ENCODE results near the gene AFAP1L1. TPM values are rescaled to one million over a fixed set of nuclear protein-coding genes. Genes with fewer than 3 reads are reported as not detected.

Gene AFAP1L1
- total RNA-seq, 1 donor from 2014 or later = 24.7 TPM

DNA sequence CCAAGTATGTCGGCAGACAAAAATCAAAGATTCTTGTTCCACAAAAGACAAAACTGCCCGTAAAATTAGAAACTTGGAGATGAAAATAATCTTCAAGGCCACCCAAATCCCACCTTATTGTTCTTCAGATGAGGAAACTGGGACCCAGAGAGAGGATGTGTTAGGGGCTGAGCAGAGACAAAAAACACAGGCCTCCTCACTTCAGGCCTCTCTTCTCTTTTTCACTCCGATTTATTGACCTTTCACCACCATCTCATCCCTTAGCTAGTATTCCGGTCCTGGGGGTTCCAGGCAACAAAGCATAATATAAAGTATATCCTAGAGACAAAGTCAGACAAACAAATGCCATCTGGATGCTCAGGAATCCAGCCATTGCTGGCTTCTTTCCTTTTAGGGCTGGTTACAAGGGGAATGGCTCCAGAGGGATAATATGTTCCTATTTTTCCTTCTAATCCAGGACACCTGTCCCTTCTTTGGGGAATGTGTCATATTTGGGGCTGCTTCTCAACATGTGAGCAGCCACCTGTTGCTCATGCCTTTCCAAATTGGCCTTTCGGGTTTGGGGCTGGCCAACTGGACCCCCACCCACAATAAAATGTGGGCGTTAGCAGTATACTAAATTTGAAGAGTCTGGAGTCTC, 42.2 kb upstream of the AFAP1L1 start:
- DNase-seq (ENCODE audit: low spot score in 2 of 2) = no peak
- H3K27me3 ChIP-seq = no peaks in the 10 kb centered on the region
- intact Hi-C loops (cut with DNase I) = loop anchor here (1.0 to 5.0 kb wide), 2 partner anchors 88 to 497 kb away; partner anchors contain the start of gene ABLIM3
- H3K4me1 ChIP-seq = peaks cover 8 to 14% of the 10 kb centered on the region in 2 donors
- TF ChIP-seq, protein P1, sequence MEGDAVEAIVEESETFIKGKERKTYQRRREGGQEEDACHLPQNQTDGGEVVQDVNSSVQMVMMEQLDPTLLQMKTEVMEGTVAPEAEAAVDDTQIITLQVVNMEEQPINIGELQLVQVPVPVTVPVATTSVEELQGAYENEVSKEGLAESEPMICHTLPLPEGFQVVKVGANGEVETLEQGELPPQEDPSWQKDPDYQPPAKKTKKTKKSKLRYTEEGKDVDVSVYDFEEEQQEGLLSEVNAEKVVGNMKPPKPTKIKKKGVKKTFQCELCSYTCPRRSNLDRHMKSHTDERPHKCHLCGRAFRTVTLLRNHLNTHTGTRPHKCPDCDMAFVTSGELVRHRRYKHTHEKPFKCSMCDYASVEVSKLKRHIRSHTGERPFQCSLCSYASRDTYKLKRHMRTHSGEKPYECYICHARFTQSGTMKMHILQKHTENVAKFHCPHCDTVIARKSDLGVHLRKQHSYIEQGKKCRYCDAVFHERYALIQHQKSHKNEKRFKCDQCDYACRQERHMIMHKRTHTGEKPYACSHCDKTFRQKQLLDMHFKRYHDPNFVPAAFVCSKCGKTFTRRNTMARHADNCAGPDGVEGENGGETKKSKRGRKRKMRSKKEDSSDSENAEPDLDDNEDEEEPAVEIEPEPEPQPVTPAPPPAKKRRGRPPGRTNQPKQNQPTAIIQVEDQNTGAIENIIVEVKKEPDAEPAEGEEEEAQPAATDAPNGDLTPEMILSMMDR (IDR thresholded peaks at IDR 0.05) = no peak
- H3K9me3 ChIP-seq = no peaks in the 10 kb centered on the region
- no peak overlapping the region for H3K4me3 ChIP-seq
- H3K27ac ChIP-seq = no peak overlapping the region
- peaks cover 10% of the 10 kb centered on the region in 2 donors for H3K36me3 ChIP-seq

DNA sequence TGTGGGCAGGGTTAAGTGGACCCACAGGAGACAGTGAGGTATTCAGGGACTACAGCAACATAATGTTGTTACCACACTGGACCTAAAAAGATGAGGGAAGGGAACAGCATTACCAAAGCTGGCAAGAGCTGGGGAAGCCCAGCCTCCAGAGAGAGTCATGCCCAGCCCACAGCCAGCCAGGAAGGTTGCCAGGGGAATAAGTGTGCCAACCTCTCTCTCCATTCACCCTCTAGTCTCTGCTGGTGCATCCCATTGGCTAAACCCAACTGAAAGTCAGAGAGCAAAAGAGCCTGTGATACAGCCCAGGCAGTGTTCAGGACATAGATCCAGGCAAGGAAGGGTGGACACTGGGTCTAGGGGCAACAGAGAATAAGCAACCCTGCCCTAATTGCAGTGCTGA, 35.8 kb upstream of the AFAP1L1 start:
- TF ChIP-seq, protein P1 (IDR thresholded peaks at IDR 0.05) = no peak
- intact Hi-C loops (cut with DNase I) = no loop called here
- H3K27me3 ChIP-seq = no peaks in the 10 kb centered on the region
- H3K4me3 ChIP-seq = no peak overlapping the region
- peaks cover 12 to 27% of the 10 kb centered on the region in 2 donors for H3K36me3 ChIP-seq
- DNase-seq (ENCODE audit: low spot score in 2 of 2) = no peak
- no peaks in the 10 kb centered on the region for H3K4me1 ChIP-seq
- no peaks in the 10 kb centered on the region for H3K9me3 ChIP-seq
- no peak overlapping the region for H3K27ac ChIP-seq

DNA sequence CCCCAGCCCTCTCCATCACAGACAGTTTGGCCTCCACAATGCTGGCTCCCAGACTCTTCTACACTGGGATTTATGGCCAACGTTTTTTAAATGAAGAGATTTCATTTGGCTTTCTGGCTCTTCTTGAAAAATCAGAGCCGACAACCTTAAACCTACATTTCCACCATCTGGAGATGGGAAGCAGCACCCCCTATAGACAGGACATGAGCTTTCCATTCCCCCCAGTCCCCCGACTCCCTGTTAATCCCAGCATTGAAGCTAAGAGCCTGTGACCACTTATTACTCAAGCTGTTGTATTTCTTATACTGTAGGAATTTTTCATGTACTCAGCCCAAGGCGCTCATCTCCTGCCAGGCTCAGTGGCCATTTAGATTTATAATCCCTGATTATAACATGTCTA, 34.0 kb upstream of the AFAP1L1 start:
- TF ChIP-seq, protein P1 (IDR thresholded peaks at IDR 0.05) = no peak

DNA sequence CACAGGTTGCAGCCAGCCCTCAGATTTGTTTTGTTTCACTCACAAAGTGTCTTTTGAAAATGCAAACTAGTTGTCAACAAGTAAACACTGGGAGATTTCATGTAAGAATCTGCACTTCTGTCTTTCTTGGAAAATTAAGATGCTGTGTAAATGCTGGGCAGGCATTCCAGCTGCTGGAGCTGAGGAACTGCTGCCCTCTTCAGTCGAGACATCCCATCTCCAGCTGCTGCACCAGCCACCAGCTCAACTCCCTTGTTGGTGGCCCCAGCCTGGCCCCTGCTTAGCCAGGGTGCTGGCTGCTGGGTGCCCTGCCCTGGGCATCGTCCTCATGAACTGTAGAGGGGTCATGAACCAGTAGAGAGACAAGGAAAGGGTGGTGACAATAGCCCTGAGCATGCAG, 33.1 kb upstream of the AFAP1L1 start:
- Histone ChIP-seq H3K27ac (no peak overlapping the region), H3K9me3 (no peaks in the 10 kb centered on the region), H3K36me3 (peaks cover 8 to 37% of the 10 kb centered on the region in 2 donors), H3K4me1 (no peaks in the 10 kb centered on the region), H3K4me3 (no peak overlapping the region), H3K27me3 (no peaks in the 10 kb centered on the region)
- TF ChIP-seq, protein P1 (IDR thresholded peaks at IDR 0.05) = no peak
- intact Hi-C loops (cut with DNase I) = no loop called here
- no peak for DNase-seq (ENCODE audit: low spot score in 2 of 2)

More for the DNA sequence above, 34.0 kb upstream of the AFAP1L1 start:
- intact Hi-C loops (cut with DNase I) = no loop called here
- Histone ChIP-seq H3K27ac (no peak overlapping the region), H3K9me3 (no peaks in the 10 kb centered on the region), H3K4me3 (no peak overlapping the region), H3K27me3 (no peaks in the 10 kb centered on the region), H3K36me3 (peaks cover 14 to 41% of the 10 kb centered on the region in 2 donors), H3K4me1 (no peaks in the 10 kb centered on the region)
- DNase-seq (ENCODE audit: low spot score in 2 of 2) = no peak

DNA sequence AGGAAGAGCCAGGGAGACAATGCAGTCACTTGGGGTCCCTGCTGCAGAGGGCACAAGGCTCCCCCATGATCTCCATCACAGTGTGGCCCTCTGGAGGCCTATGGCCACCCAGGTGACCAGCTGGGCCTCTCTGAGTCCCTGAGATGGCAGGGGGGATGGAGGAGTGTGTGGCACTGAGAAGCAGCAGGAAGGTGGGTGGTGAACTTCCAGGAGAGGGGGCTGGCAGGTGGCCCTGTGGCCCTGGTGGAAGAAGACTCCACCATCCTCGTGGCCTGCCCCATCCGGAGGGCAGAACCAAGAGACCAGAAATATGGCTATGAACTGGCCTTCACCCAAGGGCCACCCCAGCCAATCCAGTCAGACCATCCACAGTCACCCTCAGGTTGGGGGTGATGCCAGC, 31.7 kb upstream of the AFAP1L1 start:
- Histone ChIP-seq H3K4me3 (no peak overlapping the region), H3K4me1 (no peaks in the 10 kb centered on the region), H3K9me3 (no peaks in the 10 kb centered on the region), H3K27ac (no peak overlapping the region), H3K36me3 (peaks cover 7 to 31% of the 10 kb centered on the region in 2 donors), H3K27me3 (no peaks in the 10 kb centered on the region)
- TF ChIP-seq, protein P1 (IDR thresholded peaks at IDR 0.05) = no peak
- intact Hi-C loops (cut with DNase I) = no loop called here
- no peak for DNase-seq (ENCODE audit: low spot score in 2 of 2)
